ENCODE measurements around the gene TINCR.
"Not testable (repeated sequence)": the region's sequence is repeated elsewhere in the genome, so short reads cannot be mapped to it uniquely, and the experiment has no call there.

TINCR gene

GRCh38 chr19:5567360-5567969, at the start of gene TINCR:
TSS of gene TINCR (minus strand) at chr19:5567953.
- TF ChIP-seq CTCF (IDR thresholded peaks at IDR 0.05; ENCODE audit: extremely low read depth, missing control alignments) = no peak
- DNase-seq (ENCODE audit: low spot score) = no peak

DNA sequence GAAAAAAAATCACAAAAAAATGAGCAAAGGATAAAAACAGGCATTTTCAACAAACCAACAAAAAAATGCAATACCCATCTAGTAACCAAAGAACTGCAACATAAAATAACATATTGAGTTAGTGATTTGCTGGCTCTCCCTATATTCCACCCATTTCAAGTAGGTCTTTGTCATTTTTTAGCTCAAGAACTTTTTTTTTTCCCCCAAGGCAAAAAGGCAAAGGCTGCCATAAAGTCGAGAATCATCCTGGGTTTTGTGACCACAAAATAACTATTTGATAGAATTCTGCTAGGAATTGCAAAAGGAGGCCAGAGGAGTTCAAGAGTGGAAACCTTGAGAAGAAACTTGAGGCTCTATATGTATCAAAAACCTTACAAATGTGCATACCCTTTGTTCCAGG, 49.3 kb upstream of the TINCR start:
- no peak for DNase-seq (ENCODE audit: low spot score)
- no peak for TF ChIP-seq CTCF (IDR thresholded peaks at IDR 0.05; ENCODE audit: extremely low read depth, missing control alignments)

DNA sequence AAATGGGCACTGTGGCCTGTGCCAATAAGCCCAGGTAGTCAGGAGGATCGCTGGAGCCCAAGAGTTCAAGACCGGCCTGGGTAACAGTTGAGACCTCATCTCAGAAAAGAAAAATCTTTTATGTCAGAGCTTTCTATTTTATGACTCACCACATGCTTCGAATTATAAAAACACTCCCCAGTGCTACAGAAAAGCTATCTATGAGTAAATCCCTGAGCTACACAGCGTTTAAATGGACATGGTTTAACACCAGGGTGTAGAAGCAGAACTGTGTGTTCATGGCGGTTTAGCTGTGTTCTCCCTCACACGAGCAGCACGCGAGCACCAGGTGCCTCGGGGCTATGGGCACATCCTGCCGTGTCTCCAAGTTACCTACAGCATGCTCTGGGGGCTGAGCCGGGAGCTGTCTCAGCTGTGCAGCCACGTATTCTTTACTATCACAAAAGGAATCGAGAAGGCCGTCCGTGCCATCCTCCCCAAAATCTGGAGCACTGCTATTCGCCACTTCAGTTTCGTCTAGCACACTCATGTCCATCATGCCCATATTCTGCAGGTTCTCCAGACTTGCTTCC, 48.1 kb upstream of the TINCR start:
- no peak for TF ChIP-seq CTCF (IDR thresholded peaks at IDR 0.05; ENCODE audit: extremely low read depth, missing control alignments)
- no peak for DNase-seq (ENCODE audit: low spot score)

DNA sequence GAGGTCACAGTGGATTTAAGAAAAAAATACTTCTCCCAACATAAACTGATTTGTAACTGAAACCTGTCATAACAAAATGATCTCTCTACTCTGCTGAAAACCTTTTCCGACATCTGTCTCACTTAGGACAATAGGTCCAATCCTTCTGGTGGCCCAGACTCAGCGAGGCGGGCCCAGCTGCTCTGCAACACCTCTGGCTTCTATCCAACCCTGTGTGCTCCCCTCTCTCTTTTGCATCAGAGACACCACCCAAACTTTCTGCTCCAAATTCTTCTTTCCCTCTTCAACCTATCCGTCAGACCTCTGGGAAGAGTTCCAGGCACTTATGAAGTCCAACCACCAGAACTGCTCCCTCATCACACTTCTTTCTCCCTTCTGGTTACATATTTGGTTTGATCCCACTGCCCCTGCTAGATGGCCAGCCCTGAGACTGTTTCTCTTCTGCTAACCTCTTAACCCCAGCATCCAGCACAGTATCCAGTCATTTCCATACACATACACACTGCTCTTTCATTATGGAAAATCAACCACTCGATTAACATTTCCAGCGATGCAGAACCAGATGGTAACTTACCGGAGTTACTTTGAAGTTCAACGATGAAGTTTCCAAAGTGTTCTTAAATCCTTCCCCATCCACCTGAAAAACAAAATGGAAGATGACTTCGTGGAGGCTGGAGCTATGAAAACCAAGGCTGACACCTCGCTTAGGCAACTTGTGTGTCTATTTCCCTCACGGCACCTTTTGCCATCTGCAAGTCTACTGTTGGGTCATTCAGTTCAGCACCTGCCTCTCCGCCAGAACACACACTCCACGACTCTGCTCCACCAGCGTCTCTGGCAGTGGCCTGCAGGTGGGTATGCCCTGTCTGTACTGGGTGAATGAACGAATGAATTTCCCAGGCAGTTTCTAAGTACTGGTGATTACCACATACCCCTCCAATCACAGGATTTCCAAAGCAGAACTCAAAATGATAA, 45.4 kb upstream of the TINCR start:
- TF ChIP-seq CTCF (IDR thresholded peaks at IDR 0.05; ENCODE audit: extremely low read depth, missing control alignments) = no peak
- no peak for DNase-seq (ENCODE audit: low spot score)

DNA sequence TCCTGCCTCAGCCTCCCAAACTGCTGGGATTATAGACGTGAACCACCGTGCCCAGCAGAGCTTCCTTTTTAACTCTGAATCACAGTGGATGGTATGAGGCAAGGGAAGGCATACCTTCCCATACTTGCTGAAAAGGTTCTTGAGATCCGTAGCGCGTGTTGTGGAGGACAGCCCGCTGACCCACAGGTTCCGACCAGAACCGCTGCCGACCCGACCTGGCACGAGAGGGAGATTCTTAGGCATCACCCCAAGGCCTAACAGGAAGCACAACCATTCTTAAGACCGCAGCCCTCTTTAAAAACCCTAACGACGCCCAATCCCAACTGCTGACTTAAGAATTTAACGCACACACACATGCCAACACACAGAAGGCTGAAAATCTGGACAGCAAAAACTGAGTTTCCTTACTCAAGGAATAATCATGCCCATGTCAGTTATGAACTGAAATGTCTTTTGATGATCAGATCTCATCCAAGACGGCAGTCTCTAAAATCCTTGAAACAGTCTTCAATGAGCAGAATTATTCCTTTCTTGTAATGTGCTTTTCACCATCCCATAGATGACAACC, 42.2 kb upstream of the TINCR start:
- DNase-seq (ENCODE audit: low spot score) = no peak
- TF ChIP-seq CTCF (IDR thresholded peaks at IDR 0.05; ENCODE audit: extremely low read depth, missing control alignments) = no peak

- not testable (repeated sequence) for DNase-seq (ENCODE audit: low spot score)
Observed at GRCh38 chr19:5608766-5609165, 41.0 kb upstream of the TINCR start.

- TF ChIP-seq CTCF (IDR thresholded peaks at IDR 0.05; ENCODE audit: extremely low read depth, missing control alignments) = no peak
- no peak for DNase-seq (ENCODE audit: low spot score)
Observed at GRCh38 chr19:5608291-5608690, 40.5 kb upstream of the TINCR start.
